ENCODE results near the gene RNU2-1.
"Not testable (repeated sequence)": the region's sequence is repeated elsewhere in the genome, so short reads cannot be mapped to it uniquely, and the experiment has no call there.

The RNU2-1 gene

GRCh38 chr17:43220511-43221125 is 13.2 kb downstream of the RNU2-1 start:
- Mint-ChIP-seq H3K36me3 (ENCODE audit: low read depth) (peaks cover 17% of the 10 kb centered on the region), H3K27me3 (ENCODE audit: low read depth) (no peaks in the 10 kb centered on the region), H3K27ac (no peak overlapping the region), H3K9me3 (no peaks in the 10 kb centered on the region), H3K4me3 (no peak overlapping the region), H3K4me1 (ENCODE audit: low read depth) (peaks cover 15% of the 10 kb centered on the region)

- Mint-ChIP-seq H3K27ac (no peak overlapping the region), H3K36me3 (ENCODE audit: low read depth) (peaks cover 20% of the 10 kb centered on the region), H3K4me1 (ENCODE audit: low read depth) (peaks cover 16% of the 10 kb centered on the region), H3K27me3 (ENCODE audit: low read depth) (no peaks in the 10 kb centered on the region), H3K9me3 (no peaks in the 10 kb centered on the region), H3K4me3 (no peak overlapping the region)
Observed at GRCh38 chr17:43219746-43220380, 13.9 kb downstream of the RNU2-1 start.

GRCh38 chr17:43219001-43219400 is 14.8 kb downstream of the RNU2-1 start:
- Mint-ChIP-seq H3K4me1 (ENCODE audit: low read depth) (peaks cover 13% of the 10 kb centered on the region), H3K36me3 (ENCODE audit: low read depth) (peaks cover 16% of the 10 kb centered on the region), H3K4me3 (no peak overlapping the region), H3K27me3 (ENCODE audit: low read depth) (no peaks in the 10 kb centered on the region), H3K27ac (no peak overlapping the region), H3K9me3 (no peaks in the 10 kb centered on the region)

DNA sequence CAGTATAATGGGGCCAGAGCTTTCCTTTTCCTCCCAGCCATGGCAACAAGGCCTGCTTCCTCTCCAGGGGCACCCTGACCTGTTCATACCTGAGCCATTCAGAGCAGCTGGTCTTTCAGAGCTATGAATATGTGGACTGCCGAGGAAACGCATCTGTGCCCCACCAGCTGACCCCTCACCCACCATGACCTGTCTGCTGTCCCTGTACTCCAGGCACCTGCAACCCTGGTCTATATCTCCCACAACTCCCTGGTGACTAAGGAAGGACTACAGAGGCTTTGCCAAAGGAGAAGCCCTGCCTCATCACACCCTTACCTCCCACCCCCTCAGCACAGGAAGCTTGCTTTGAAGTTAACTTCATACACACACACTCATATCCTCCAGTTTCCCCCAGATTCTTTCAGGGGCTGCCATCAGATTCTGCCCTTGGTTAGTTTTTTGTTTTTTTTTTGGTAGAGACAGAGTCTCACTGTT is 16.1 kb downstream of the RNU2-1 start:
- H3K27me3 Mint-ChIP-seq (ENCODE audit: low read depth) = no peaks in the 10 kb centered on the region
- peaks cover 26% of the 10 kb centered on the region for H3K4me1 Mint-ChIP-seq (ENCODE audit: low read depth)
- H3K9me3 Mint-ChIP-seq = no peaks in the 10 kb centered on the region
- H3K27ac Mint-ChIP-seq = no peak overlapping the region
- H3K36me3 Mint-ChIP-seq (ENCODE audit: low read depth) = peaks cover 17% of the 10 kb centered on the region
- no peak overlapping the region for H3K4me3 Mint-ChIP-seq

DNA sequence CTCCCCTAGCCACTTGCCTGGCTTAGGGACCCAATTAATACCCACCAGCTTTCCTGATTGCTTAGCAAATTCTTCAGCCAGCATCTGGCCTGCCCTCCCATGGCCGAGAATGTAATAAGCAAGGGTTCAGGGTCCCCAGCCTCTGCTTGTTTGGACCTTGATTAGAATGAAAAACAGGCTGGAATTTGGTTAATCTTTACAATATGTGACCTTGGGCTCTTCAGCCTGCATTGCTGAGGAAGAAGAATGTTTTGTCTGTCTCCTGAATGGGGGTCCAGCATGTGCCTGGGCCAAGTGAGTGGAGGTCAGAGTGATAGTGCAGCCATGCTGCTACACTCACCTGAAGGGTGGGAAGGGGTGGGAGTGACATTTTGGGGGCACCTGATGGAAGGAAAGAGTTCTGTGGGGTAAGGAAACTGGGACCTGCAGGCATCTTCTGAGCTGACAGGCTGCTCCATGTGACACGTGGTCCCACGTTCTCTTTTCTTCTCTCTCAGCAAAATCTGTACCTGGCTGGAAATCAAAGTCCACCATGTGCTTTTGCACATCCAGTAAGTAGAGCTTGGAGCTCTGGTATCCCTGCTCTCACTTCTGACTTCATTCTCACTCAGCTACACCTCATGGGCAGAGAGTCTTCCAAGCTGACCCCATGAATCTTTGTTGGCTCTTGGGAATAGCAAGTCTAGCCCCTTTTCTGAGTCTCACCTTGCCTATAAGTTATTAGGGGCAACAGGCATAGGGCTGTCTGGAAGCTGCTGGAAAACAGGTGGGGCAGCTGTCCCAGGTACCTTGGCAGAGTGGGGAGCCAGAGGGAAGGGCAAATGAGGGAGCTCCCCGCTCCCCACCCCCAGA is 16.8 kb downstream of the RNU2-1 start:
- peaks cover 32% of the 10 kb centered on the region for H3K4me1 Mint-ChIP-seq (ENCODE audit: low read depth)
- H3K4me3 Mint-ChIP-seq = no peak overlapping the region
- no peaks in the 10 kb centered on the region for H3K9me3 Mint-ChIP-seq
- peaks cover 19% of the 10 kb centered on the region for H3K36me3 Mint-ChIP-seq (ENCODE audit: low read depth)
- H3K27ac Mint-ChIP-seq = no peak overlapping the region
- no peaks in the 10 kb centered on the region for H3K27me3 Mint-ChIP-seq (ENCODE audit: low read depth)

DNA sequence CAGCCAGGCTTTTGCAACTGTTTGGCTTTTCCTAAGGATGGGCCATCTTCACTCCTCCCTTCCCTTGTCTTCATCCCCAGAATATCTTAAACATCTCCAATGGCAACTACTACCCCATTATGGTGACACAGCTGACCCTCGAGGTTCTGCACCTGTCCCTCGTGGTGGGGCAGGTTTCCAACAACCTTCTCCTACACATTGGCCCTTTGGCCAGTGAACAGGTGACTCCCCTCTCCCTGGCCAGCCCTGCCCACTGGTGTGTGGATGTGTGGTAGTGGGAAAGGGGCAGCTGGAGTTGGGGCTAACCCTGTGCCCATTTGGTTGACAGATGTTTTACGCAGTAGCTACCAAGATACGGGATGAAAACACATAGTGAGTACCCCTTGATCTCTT is 17.4 kb downstream of the RNU2-1 start:
- Mint-ChIP-seq H3K9me3 (no peaks in the 10 kb centered on the region), H3K27me3 (ENCODE audit: low read depth) (no peaks in the 10 kb centered on the region), H3K36me3 (ENCODE audit: low read depth) (peaks cover 22% of the 10 kb centered on the region), H3K4me3 (no peak overlapping the region), H3K27ac (no peak overlapping the region), H3K4me1 (ENCODE audit: low read depth) (peaks cover 33% of the 10 kb centered on the region)

DNA sequence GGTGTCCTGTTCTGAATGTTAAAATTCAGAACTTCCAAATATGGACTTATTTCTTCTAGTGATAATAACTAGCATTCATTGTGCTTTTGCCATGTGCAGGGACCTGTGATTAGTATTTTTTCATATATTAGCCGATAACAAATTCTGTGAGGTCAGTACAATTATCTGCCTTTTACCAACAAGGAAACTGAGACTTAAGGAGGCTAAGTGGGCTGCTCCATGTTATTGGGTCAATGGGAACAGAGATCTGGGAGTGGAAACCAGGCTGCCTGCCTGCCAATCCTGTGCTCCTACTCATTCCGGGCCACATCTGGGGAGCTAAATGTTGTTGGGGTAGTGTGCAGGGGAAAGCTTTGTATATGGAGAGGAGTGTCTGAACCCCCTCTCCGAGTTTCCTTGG is 18.4 kb downstream of the RNU2-1 start:
- H3K4me1 Mint-ChIP-seq (ENCODE audit: low read depth) = peaks cover 40% of the 10 kb centered on the region
- no peaks in the 10 kb centered on the region for H3K9me3 Mint-ChIP-seq
- peaks cover 26% of the 10 kb centered on the region for H3K36me3 Mint-ChIP-seq (ENCODE audit: low read depth)
- H3K27me3 Mint-ChIP-seq (ENCODE audit: low read depth) = no peaks in the 10 kb centered on the region
- no peak overlapping the region for H3K27ac Mint-ChIP-seq
- no peak overlapping the region for H3K4me3 Mint-ChIP-seq

GRCh38 chr17:43213545-43213944 is 20.2 kb downstream of the RNU2-1 start:
- Mint-ChIP-seq H3K4me1 (ENCODE audit: low read depth) (peaks cover 43% of the 10 kb centered on the region), H3K27ac (peak overlapping the region; percentile 31), H3K9me3 (no peaks in the 10 kb centered on the region), H3K27me3 (ENCODE audit: low read depth) (no peaks in the 10 kb centered on the region), H3K4me3 (peak overlapping the region; percentile 99), H3K36me3 (ENCODE audit: low read depth) (peaks cover 31% of the 10 kb centered on the region)

GRCh38 chr17:43212641-43213490 is 20.9 kb downstream of the RNU2-1 start:
- peak overlapping the region; percentile 95 for H3K27ac Mint-ChIP-seq

DNA sequence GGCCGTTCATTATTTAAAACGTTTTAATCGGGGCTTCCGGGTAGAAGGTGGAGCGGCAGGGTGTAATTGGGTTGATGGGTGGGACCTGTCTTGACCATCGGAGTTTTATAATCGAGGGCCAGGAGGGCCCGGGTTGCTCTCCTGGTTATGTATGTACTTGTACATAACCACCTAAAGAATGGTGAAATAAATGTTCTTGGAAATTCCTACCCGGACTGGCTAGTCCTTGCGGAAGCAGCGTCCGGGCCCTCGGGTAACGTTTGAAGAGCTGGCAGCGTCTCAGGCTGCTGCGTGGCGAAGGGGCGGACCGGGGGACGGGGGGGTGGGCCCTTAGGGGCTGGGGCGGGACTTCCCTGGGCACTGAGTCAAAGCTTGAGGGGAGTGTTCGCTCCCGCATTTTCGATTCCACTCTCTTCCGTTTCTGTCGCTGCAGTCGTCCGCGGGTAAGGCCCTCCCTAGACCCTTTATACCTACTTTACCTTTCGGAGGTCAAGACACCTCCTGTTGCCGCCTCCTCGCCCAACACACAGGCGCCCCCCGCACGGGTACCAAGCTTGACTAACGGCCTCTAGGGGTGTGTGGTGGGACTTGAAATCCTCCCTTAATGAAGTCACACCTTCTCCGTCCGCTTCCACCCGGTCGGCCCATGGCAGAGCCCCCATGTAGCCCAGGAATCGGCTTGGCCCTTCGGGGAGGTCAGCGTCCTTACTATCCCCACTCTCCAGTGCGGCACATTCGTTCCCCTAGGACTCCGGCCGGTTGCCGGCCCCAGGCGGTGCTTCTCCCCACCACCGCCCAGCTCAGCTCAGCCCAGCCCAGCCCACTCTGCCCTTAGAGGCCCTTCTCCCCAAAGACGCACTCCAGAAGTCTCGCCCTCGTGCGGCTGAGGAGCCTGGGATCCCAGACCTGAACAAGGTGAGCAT is 22.0 kb downstream of the RNU2-1 start, which contains the start of gene TMEM106A:
TMEM106A (plus strand) TSS at position 396 of the 923 bp plus-strand sequence. CDS start 1,167 bp downstream, outside the sequence.
- peak within 1 kb of the TSS; percentile 95 for H3K27ac Mint-ChIP-seq
- no peaks in the 10 kb centered on the region for H3K27me3 Mint-ChIP-seq (ENCODE audit: low read depth)
- no peaks in the 10 kb centered on the region for H3K9me3 Mint-ChIP-seq
- peak within 1 kb of the TSS; percentile 99 for H3K4me3 Mint-ChIP-seq
- H3K4me1 Mint-ChIP-seq (ENCODE audit: low read depth) = peaks cover 36% of the 10 kb centered on the region
- peaks cover 34% of the 10 kb centered on the region for H3K36me3 Mint-ChIP-seq (ENCODE audit: low read depth)

More at GRCh38 chr17:43212641-43213490, 20.9 kb downstream of the RNU2-1 start:
- peak overlapping the region; percentile 99 for H3K4me3 Mint-ChIP-seq
- H3K27me3 Mint-ChIP-seq (ENCODE audit: low read depth) = no peaks in the 10 kb centered on the region
- peaks cover 40% of the 10 kb centered on the region for H3K4me1 Mint-ChIP-seq (ENCODE audit: low read depth)
- H3K36me3 Mint-ChIP-seq (ENCODE audit: low read depth) = peaks cover 32% of the 10 kb centered on the region
- no peaks in the 10 kb centered on the region for H3K9me3 Mint-ChIP-seq

DNA sequence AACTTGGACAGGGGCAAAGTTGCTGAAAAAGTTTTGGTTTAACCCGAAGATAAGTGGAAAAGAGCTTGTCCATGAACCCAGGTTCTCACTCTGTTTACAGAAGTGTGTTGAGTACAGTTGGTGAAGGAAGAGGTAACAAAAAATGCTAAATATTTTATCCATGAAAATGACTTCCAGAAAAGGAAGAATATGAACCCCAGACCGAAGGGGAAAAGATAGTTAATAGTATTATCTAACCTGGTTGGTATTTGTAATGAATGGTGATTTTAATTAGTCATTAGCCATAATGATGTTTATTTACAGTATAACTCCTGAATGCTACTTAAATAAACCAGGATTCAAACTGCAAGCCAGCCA is 22.7 kb downstream of the RNU2-1 start:
- peaks cover 33% of the 10 kb centered on the region for H3K36me3 Mint-ChIP-seq (ENCODE audit: low read depth)
- H3K27ac Mint-ChIP-seq = peak overlapping the region; percentile 95
- H3K4me3 Mint-ChIP-seq = peak overlapping the region; percentile 99
- peaks cover 36% of the 10 kb centered on the region for H3K4me1 Mint-ChIP-seq (ENCODE audit: low read depth)
- no peaks in the 10 kb centered on the region for H3K9me3 Mint-ChIP-seq
- H3K27me3 Mint-ChIP-seq (ENCODE audit: low read depth) = no peaks in the 10 kb centered on the region

- Mint-ChIP-seq H3K27me3 (ENCODE audit: low read depth) (no peaks in the 10 kb centered on the region), H3K36me3 (ENCODE audit: low read depth) (peaks cover 29% of the 10 kb centered on the region), H3K27ac (peak overlapping the region; percentile 95), H3K9me3 (no peaks in the 10 kb centered on the region), H3K4me1 (ENCODE audit: low read depth) (peaks cover 32% of the 10 kb centered on the region), H3K4me3 (peak overlapping the region; percentile 99)
Observed at GRCh38 chr17:43210576-43210975, 23.2 kb downstream of the RNU2-1 start.

DNA sequence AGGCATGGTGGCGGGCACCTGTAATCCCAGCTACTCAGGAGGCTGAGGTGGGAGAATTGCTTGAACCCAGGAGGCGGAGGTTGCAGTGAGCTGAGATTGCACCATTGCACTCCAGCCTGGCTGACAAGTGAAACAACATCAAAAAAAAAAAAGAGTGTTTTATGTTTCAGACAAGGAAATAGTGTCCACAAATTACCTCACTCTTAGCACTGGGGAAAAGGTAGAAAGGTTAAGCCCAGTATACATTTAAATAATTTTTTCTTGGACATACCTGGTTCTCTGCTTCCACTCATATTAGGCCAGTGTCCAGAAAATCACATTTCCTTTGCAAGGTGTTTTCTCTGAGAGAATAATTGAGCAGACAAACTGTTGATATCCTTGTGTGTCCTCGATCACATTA is 30.8 kb downstream of the RNU2-1 start:
- H3K4me1 Mint-ChIP-seq (ENCODE audit: low read depth); H3K4me3 Mint-ChIP-seq; H3K27ac Mint-ChIP-seq; H3K27me3 Mint-ChIP-seq (ENCODE audit: low read depth); H3K9me3 Mint-ChIP-seq: not testable (repeated sequence)
- H3K36me3 Mint-ChIP-seq (ENCODE audit: low read depth) = peaks cover 51% of the 10 kb centered on the region
